ENCODE results near the gene OS9.
"Not testable (repeated sequence)": the region's sequence is repeated elsewhere in the genome, so short reads cannot be mapped to it uniquely, and the experiment has no call there.

The OS9 gene

GRCh38 chr12:57693659-57694458 is at the start of gene OS9:
Gene OS9 (plus strand): TSS chr12:57694132. CDS start chr12:57694162, 30 bp downstream.
- FAIRE-seq (peak; percentile 99), DNase-seq (ENCODE audit: extremely low spot score, insufficient read length, low read depth) (peak; percentile 86)

- not testable (repeated sequence) for DNase-seq (ENCODE audit: extremely low spot score, insufficient read length, low read depth); FAIRE-seq
Observed at GRCh38 chr12:57645990-57646658, 47.8 kb upstream of the OS9 start.

- FAIRE-seq; DNase-seq (ENCODE audit: extremely low spot score, insufficient read length, low read depth): not testable (repeated sequence)
Observed at GRCh38 chr12:57646659-57647049, 47.3 kb upstream of the OS9 start.

GRCh38 chr12:57654042-57654441 is 39.9 kb upstream of the OS9 start:
- FAIRE-seq (no peak), DNase-seq (ENCODE audit: extremely low spot score, insufficient read length, low read depth) (no peak)

- no peak for FAIRE-seq
- DNase-seq (ENCODE audit: extremely low spot score, insufficient read length, low read depth) = no peak
Observed at GRCh38 chr12:57655541-57656240, 38.2 kb upstream of the OS9 start.

- FAIRE-seq; DNase-seq (ENCODE audit: extremely low spot score, insufficient read length, low read depth): not testable (repeated sequence)
Observed at GRCh38 chr12:57656408-57656807, 37.5 kb upstream of the OS9 start.

- no peak for FAIRE-seq
Observed at GRCh38 chr12:57657744-57658143, 36.2 kb upstream of the OS9 start.

GRCh38 chr12:57658890-57659289 is 35.0 kb upstream of the OS9 start:
- FAIRE-seq (no peak), DNase-seq (ENCODE audit: extremely low spot score, insufficient read length, low read depth) (no peak)

More at GRCh38 chr12:57657744-57658143, 36.2 kb upstream of the OS9 start:
- no peak for DNase-seq (ENCODE audit: extremely low spot score, insufficient read length, low read depth)

- no peak for FAIRE-seq
- DNase-seq (ENCODE audit: extremely low spot score, insufficient read length, low read depth) = no peak
Observed at GRCh38 chr12:57661376-57661775, 32.6 kb upstream of the OS9 start.

GRCh38 chr12:57665066-57665820 is 28.7 kb upstream of the OS9 start:
- not testable (repeated sequence) for DNase-seq (ENCODE audit: extremely low spot score, insufficient read length, low read depth); FAIRE-seq

- DNase-seq (ENCODE audit: extremely low spot score, insufficient read length, low read depth) (no peak), FAIRE-seq (no peak)
Observed at GRCh38 chr12:57666897-57667296, 27.0 kb upstream of the OS9 start.

GRCh38 chr12:57669691-57670090 is 24.2 kb upstream of the OS9 start:
- not testable (repeated sequence) for FAIRE-seq; DNase-seq (ENCODE audit: extremely low spot score, insufficient read length, low read depth)

GRCh38 chr12:57671811-57672210 is 22.1 kb upstream of the OS9 start:
- DNase-seq (ENCODE audit: extremely low spot score, insufficient read length, low read depth); FAIRE-seq: not testable (repeated sequence)

- no peak for DNase-seq (ENCODE audit: extremely low spot score, insufficient read length, low read depth)
- no peak for FAIRE-seq
Observed at GRCh38 chr12:57672801-57673200, 21.1 kb upstream of the OS9 start.

- FAIRE-seq (no peak), DNase-seq (ENCODE audit: extremely low spot score, insufficient read length, low read depth) (no peak)
Observed at GRCh38 chr12:57674691-57675090, 19.2 kb upstream of the OS9 start.

GRCh38 chr12:57677947-57678346 is 16.0 kb upstream of the OS9 start:
- not testable (repeated sequence) for FAIRE-seq; DNase-seq (ENCODE audit: extremely low spot score, insufficient read length, low read depth)

GRCh38 chr12:57679697-57680096 is 14.2 kb upstream of the OS9 start:
- no peak for FAIRE-seq
- DNase-seq (ENCODE audit: extremely low spot score, insufficient read length, low read depth) = no peak

- FAIRE-seq (no peak), DNase-seq (ENCODE audit: extremely low spot score, insufficient read length, low read depth) (no peak)
Observed at GRCh38 chr12:57687862-57688261, 6.1 kb upstream of the OS9 start.

GRCh38 chr12:57688931-57689330 is 5.0 kb upstream of the OS9 start:
- no peak for DNase-seq (ENCODE audit: extremely low spot score, insufficient read length, low read depth)
- no peak for FAIRE-seq

- FAIRE-seq = no peak
- no peak for DNase-seq (ENCODE audit: extremely low spot score, insufficient read length, low read depth)
Observed at GRCh38 chr12:57692500-57692899, 1.4 kb upstream of the OS9 start.

Data from GM18507 (cell line).